HCT116 (cell line): ENCODE results near the gene CDH13. TPM values are rescaled to one million over a fixed set of nuclear protein-coding genes. Genes with fewer than 3 reads are reported as not detected.

Experiments
- ATAC-seq: fragments of 200-7000 bp; cut with Tn5 transposase; 2 replicates; pipeline ENCODE4 v1.9.1; 2020; ENCODE audit warnings: mild to moderate bottlenecking, moderate library complexity
- BruUV-seq: library from RNA; stranded (reverse); fragments of 400-500 nt; replicated peaks from 2 replicates; lab custom pipeline; 2021; lab: Mats Ljungman, UMichigan
- CTCF ChIA-PET: fragments of 300-600 bp; sonication (Branson Sonifier 250); formaldehyde crosslinking; loops from one replicate; lab custom pipeline; 2021; ENCODE audit warnings: antibody characterized with exemption; lab: Charles Lee
- POLR2A ChIA-PET: fragments of 300-600, 350-600 bp; sonication (Branson Sonifier 250); formaldehyde crosslinking; loops from one replicate; lab custom pipeline; 2021; ENCODE audit warnings: antibody characterized with exemption; lab: Charles Lee
- RAD21 ChIA-PET, 2 experiments: fragments of 300-600 bp; sonication (Branson Sonifier 250); formaldehyde crosslinking; loops; one replicate each; lab custom pipeline; 2023; ENCODE audit warnings: low total read pairs in 2 of 2; ENCODE audit not compliant: uncharacterized antibody in 2 of 2, unreplicated experiment in 2 of 2, low non-redundant PET in 1 of 2; lab: Charles Lee
- DNase-seq: peaks from one replicate; pipeline ENCODE4 v3.0.0-alpha.2; 2010; ENCODE audit warnings: low read depth, low spot score
- H2AFZ ChIP-seq: fragments of 200-600 bp; shearing (Covaris generic), sonication (generic); 2 replicates; pipeline ENCODE4 v1.6.1; 2017; ENCODE audit warnings: low read depth, mixed run types, mixed read lengths, antibody characterized with exemption, low read length; ENCODE audit not compliant: poor library complexity, severe bottlenecking
- H3K27ac ChIP-seq: 2 replicates; pipeline ENCODE4 v1.5.1; 2012; ENCODE audit warnings: low read depth, low read length
- H3K27me3 ChIP-seq: fragments of 200-600 bp; sonication (generic); 2 replicates; pipeline ENCODE4 v1.6.1; 2016; ENCODE audit warnings: mixed run types, low read length, mixed read lengths; ENCODE audit not compliant: insufficient read depth
- H3K36me3 ChIP-seq, 2 experiments: fragments of 200-500 bp in 1 of 2; fragments of 200-600 bp in 1 of 2; sonication (Bioruptor generic) in 1 of 2; sonication (generic) in 1 of 2; 2 replicates each; pipeline versions ENCODE4 v1.5.1 to v1.6.1; 2014 to 2016; ENCODE audit warnings: low read length in 2 of 2, inconsistent platforms in 1 of 2, mixed read lengths in 1 of 2, mixed run types in 1 of 2; ENCODE audit not compliant: insufficient read depth in 2 of 2, control insufficient read depth in 1 of 2
- H3K4me1 ChIP-seq, 2 experiments: fragments of 200-600 bp in 1 of 2; sonication (generic) in 1 of 2; 2 replicates each; pipeline versions ENCODE4 v1.5.1 to v1.6.1; 2012 to 2017; ENCODE audit warnings: low read length in 2 of 2, inconsistent platforms in 1 of 2, mild to moderate bottlenecking in 1 of 2, mixed read lengths in 1 of 2, mixed run types in 1 of 2, moderate library complexity in 1 of 2; ENCODE audit not compliant: insufficient read depth in 2 of 2, control insufficient read depth in 1 of 2
- H3K4me2 ChIP-seq: fragments of 200-600 bp; sonication (generic); 2 replicates; pipeline ENCODE4 v1.6.1; 2017; ENCODE audit warnings: mixed run types, low read length, mixed read lengths
- H3K4me3 ChIP-seq, 2 experiments: fragments of 200-600 bp in 1 of 2; sonication (generic) in 1 of 2; replicated peaks in 1 of 2; 2 replicates each; pipeline ENCODE4 v1.5.1; 2011 to 2016; ENCODE audit warnings: low read length in 2 of 2, control low read depth in 1 of 2, low read depth in 1 of 2, mild to moderate bottlenecking in 1 of 2, mixed read lengths in 1 of 2, mixed run types in 1 of 2
- H3K79me2 ChIP-seq: fragments of 200-600 bp; sonication (generic); 2 replicates; pipeline ENCODE4 v1.6.1; 2017; ENCODE audit warnings: mild to moderate bottlenecking, mixed run types, low read length, moderate library complexity, mixed read lengths; ENCODE audit not compliant: insufficient read depth
- H3K9ac ChIP-seq: fragments of 200-600 bp; sonication (generic); 2 replicates; pipeline ENCODE4 v1.6.1; 2016; ENCODE audit warnings: low read length, mixed read lengths
- H3K9me2 ChIP-seq: fragments of 200-600 bp; sonication (generic), shearing (Covaris generic); 2 replicates; pipeline ENCODE4 v1.6.1; 2017; ENCODE audit warnings: mixed run types, mild to moderate bottlenecking, moderate library complexity; ENCODE audit not compliant: insufficient read depth
- H3K9me3 ChIP-seq, 2 experiments: fragments of 200-500 bp in 1 of 2; fragments of 200-600 bp in 1 of 2; sonication (Bioruptor generic) in 1 of 2; sonication (generic) in 1 of 2; 2 replicates each; pipeline ENCODE4 v1.6.1; 2014 to 2017; ENCODE audit warnings: low read length in 2 of 2, mixed read lengths in 2 of 2, inconsistent platforms in 1 of 2, low read depth in 1 of 2, mild to moderate bottlenecking in 1 of 2, mixed run types in 1 of 2, moderate library complexity in 1 of 2; ENCODE audit not compliant: control insufficient read depth in 1 of 2, insufficient read depth in 1 of 2
- H4K20me1 ChIP-seq: fragments of 200-600 bp; sonication (generic), shearing (Covaris generic); 2 replicates; pipeline ENCODE4 v1.6.1; 2017; ENCODE audit warnings: mixed run types, mild to moderate bottlenecking, moderate library complexity; ENCODE audit not compliant: insufficient read depth
- ATF3 ChIP-seq: IDR thresholded peaks from 2 replicates; pipeline ENCODE4 v1.6.1; 2012
- CEBPB ChIP-seq: IDR thresholded peaks from 2 replicates; pipeline ENCODE4 v1.6.1; 2012; ENCODE audit warnings: low read depth
- EGR1 ChIP-seq: IDR thresholded peaks from 2 replicates; pipeline ENCODE4 v1.6.1; 2012; ENCODE audit warnings: low read depth
- ELF1 ChIP-seq: IDR thresholded peaks from 2 replicates; pipeline ENCODE4 v1.6.1; 2012; ENCODE audit warnings: low read depth, borderline replicate concordance
- RAD21 ChIP-seq: IDR thresholded peaks from 2 replicates; pipeline ENCODE4 v1.6.1; 2012; ENCODE audit warnings: low read depth, mild to moderate bottlenecking
- REST ChIP-seq: IDR thresholded peaks from 2 replicates; pipeline ENCODE4 v1.6.1; 2012; ENCODE audit warnings: low read depth
- SIN3A ChIP-seq: IDR thresholded peaks from 2 replicates; pipeline ENCODE4 v1.6.1; 2012; ENCODE audit warnings: low read depth
- SP1 ChIP-seq: IDR thresholded peaks from 2 replicates; pipeline ENCODE4 v1.6.1; 2012; ENCODE audit warnings: low read depth
- YY1 ChIP-seq: IDR thresholded peaks from 2 replicates; pipeline ENCODE4 v1.6.1; 2011; ENCODE audit warnings: low read length, low read depth, moderate library complexity, mild to moderate bottlenecking; ENCODE audit not compliant: insufficient replicate concordance; ENCODE audit errors: extremely low read depth
- ZBTB33 ChIP-seq: IDR thresholded peaks from 2 replicates; pipeline ENCODE4 v1.6.1; 2011; ENCODE audit warnings: mild to moderate bottlenecking, low read length, moderate library complexity; ENCODE audit not compliant: insufficient replicate concordance; ENCODE audit errors: extremely low read depth
- ZNF274 ChIP-seq: fragments of 200-500 bp; sonication (Bioruptor generic); IDR thresholded peaks from 2 replicates; pipeline ENCODE4 v1.6.1; 2014; ENCODE audit warnings: mild to moderate bottlenecking, low read depth, low read length, inconsistent platforms
- intact Hi-C: fragments of 100-400 bp; cut with micrococcal nuclease; formaldehyde crosslinking; loops from 2 replicates; pipeline ENCODE4 v1.10.0; 2022
- total RNA-seq: library from RNA; stranded (reverse); gene quantifications from one replicate; pipeline ENCODE4 v1.2.1, GENCODE V29; 2021; ENCODE audit not compliant: unreplicated experiment

The CDH13 gene
- total RNA-seq, 1 experiment from 2014 or later: not detected

GRCh38 chr16:83744441-83744981, 1117.7 kb downstream of the CDH13 start:
- POLR2A ChIA-PET: no interaction called here
- H2AFZ ChIP-seq: no peak overlapping the region
- no TSS peak for BruUV-seq
- H3K79me2 ChIP-seq: no peaks in the 10 kb centered on the region
- H3K36me3 ChIP-seq: no peaks in the 10 kb centered on the region
- ATAC-seq (peak; percentile 63), DNase-seq (no peak)
- no peaks in the 10 kb centered on the region for H4K20me1 ChIP-seq
- H3K4me2 ChIP-seq: peak overlapping the region; percentile 7; the same call in 1 of the 2 replicates
- H3K9me3 ChIP-seq: no peaks in the 10 kb centered on the region
- H3K9me2 ChIP-seq: no peaks in the 10 kb centered on the region
- H3K27me3 ChIP-seq: 0 out of 2 replicates have a peak, but pooled peaks cover 8% of the 10 kb centered on the region
- no peak overlapping the region for H3K4me3 ChIP-seq
- RAD21 ChIA-PET: no interaction called here
- intact Hi-C loops: no loop called here
- no peak overlapping the region for H3K27ac ChIP-seq
- H3K4me1 ChIP-seq: peaks cover 0 to 6% of the 10 kb centered on the region in 2 experiments; a peak in 1 of 4 replicates
- H3K9ac ChIP-seq: no peak overlapping the region
- CTCF ChIA-PET: no interaction called here
- TF ChIP-seq EGR1: no peak
- TF ChIP-seq REST: no peak
- TF ChIP-seq ZNF274: no peak
- TF ChIP-seq CEBPB: no peak
- TF ChIP-seq ELF1: no peak
- TF ChIP-seq ZBTB33: no peak
- no peak for TF ChIP-seq RAD21
- TF ChIP-seq SIN3A: no peak
- no peak for TF ChIP-seq YY1
- no peak for TF ChIP-seq SP1
- TF ChIP-seq ATF3: no peak
